GM23338 (cell line): ENCODE data around the gene RIC3. TPM values are rescaled to one million over a fixed set of nuclear protein-coding genes. Genes with fewer than 3 reads are reported as not detected.
A peak's percentile ranks its signal among the peaks of the same experiment; 100 is the strongest.

Experiments
- ATAC-seq: fragments of 200-7000 bp; cut with Tn5 transposase; 3 replicates; pipeline ENCODE4 v1.9.1; 2020
- DNase-seq: peaks from one replicate; pipeline ENCODE4 v3.0.0-alpha.2; 2015; ENCODE audit warnings: low spot score
- H2AFZ ChIP-seq: fragments of 200-600 bp; sonication (generic); 2 replicates; pipeline ENCODE4 v1.8.0; 2016; ENCODE audit warnings: antibody characterized with exemption, mild to moderate bottlenecking, moderate library complexity
- H3F3A ChIP-seq: fragments of 200-600 bp; sonication (generic); replicated peaks from 2 replicates; pipeline ENCODE4 v1.8.0; 2017; ENCODE audit warnings: antibody characterized with exemption, mixed run types, low read depth
- H3K27ac ChIP-seq: fragments of 200-600 bp; sonication (generic); 2 replicates; pipeline ENCODE4 v1.6.1; 2016; ENCODE audit warnings: low read depth
- H3K27me3 ChIP-seq: fragments of 200-600 bp; sonication (generic); 2 replicates; pipeline ENCODE4 v1.8.0; 2016; ENCODE audit warnings: mild to moderate bottlenecking, mixed run types, moderate library complexity; ENCODE audit not compliant: insufficient read depth
- H3K36me3 ChIP-seq: fragments of 200-600 bp; sonication (generic); 2 replicates; pipeline ENCODE4 v1.8.0; 2016; ENCODE audit warnings: mild to moderate bottlenecking; ENCODE audit not compliant: insufficient read depth
- H3K4me1 ChIP-seq: fragments of 200-600 bp; sonication (generic); 2 replicates; pipeline ENCODE4 v1.8.0; 2016; ENCODE audit warnings: mild to moderate bottlenecking, moderate library complexity; ENCODE audit not compliant: insufficient read depth
- H3K4me2 ChIP-seq: fragments of 200-600 bp; sonication (generic); 2 replicates; pipeline ENCODE4 v1.7.1; 2017; ENCODE audit warnings: mixed run types
- H3K4me3 ChIP-seq: fragments of 200-600 bp; sonication (generic); 2 replicates; pipeline ENCODE4 v1.6.1; 2016; ENCODE audit warnings: mixed run types
- H3K79me2 ChIP-seq: fragments of 200-600 bp; sonication (generic); replicated peaks from 2 replicates; pipeline ENCODE4 v1.8.0; 2017; ENCODE audit warnings: mild to moderate bottlenecking; ENCODE audit not compliant: insufficient read depth
- H3K9me2 ChIP-seq: fragments of 200-600 bp; sonication (generic); 2 replicates; pipeline ENCODE4 v1.8.0; 2017; ENCODE audit not compliant: insufficient read depth
- H4K20me1 ChIP-seq: fragments of 200-600 bp; sonication (generic); replicated peaks from 2 replicates; pipeline ENCODE4 v1.8.0; 2017; ENCODE audit warnings: mild to moderate bottlenecking; ENCODE audit not compliant: insufficient read depth
- H3K27ac Mint-ChIP-seq: 2 replicates; pipeline ENCODE4 v1.8.0; 2020; ENCODE audit warnings: inconsistent platforms, mild to moderate bottlenecking, moderate library complexity, mixed read lengths
- H3K27me3 Mint-ChIP-seq: 3 replicates; pipeline ENCODE4 v1.8.0; 2022; ENCODE audit warnings: low read depth, mild to moderate bottlenecking, moderate library complexity, mixed read lengths, inconsistent platforms; ENCODE audit not compliant: insufficient read depth, poor library complexity
- H3K36me3 Mint-ChIP-seq: 3 replicates; pipeline ENCODE4 v1.8.0; 2021; ENCODE audit warnings: low read depth, mild to moderate bottlenecking, inconsistent platforms, moderate library complexity, mixed read lengths
- H3K4me1 Mint-ChIP-seq: 3 replicates; pipeline ENCODE4 v1.8.0; 2020; ENCODE audit warnings: mild to moderate bottlenecking, inconsistent platforms, mixed read lengths
- H3K4me3 Mint-ChIP-seq: 3 replicates; pipeline ENCODE4 v1.8.0; 2021; ENCODE audit warnings: moderate library complexity, mild to moderate bottlenecking, inconsistent platforms, mixed read lengths
- H3K9me3 Mint-ChIP-seq: 3 replicates; pipeline ENCODE4 v1.8.0; 2020; ENCODE audit warnings: moderate library complexity, mild to moderate bottlenecking, inconsistent platforms, mixed read lengths
- EZH2 ChIP-seq: fragments of 200-600 bp; sonication (generic); IDR thresholded peaks from one replicate; pipeline ENCODE4 v1.8.0; 2017; ENCODE audit warnings: antibody characterized with exemption, mild to moderate bottlenecking, low read depth; ENCODE audit not compliant: unreplicated experiment
- EZH2phosphoT487 ChIP-seq: fragments of 200-600 bp; sonication (generic); IDR thresholded peaks from one replicate; pipeline ENCODE4 v1.8.1; 2018; ENCODE audit warnings: antibody characterized with exemption; ENCODE audit not compliant: unreplicated experiment
- JUNB ChIP-seq: IDR thresholded peaks from one replicate; pipeline ENCODE4 v1.6.1; 2016; ENCODE audit warnings: antibody characterized with exemption; ENCODE audit not compliant: unreplicated experiment
- NANOG ChIP-seq: IDR thresholded peaks from 2 replicates; pipeline ENCODE4 v1.6.1; 2016; ENCODE audit warnings: antibody characterized with exemption, borderline replicate concordance
- POLR2AphosphoS5 ChIP-seq: IDR thresholded peaks from 2 replicates; pipeline ENCODE4 v1.6.1; 2016; ENCODE audit warnings: antibody characterized with exemption, low read depth
- STAT1 ChIP-seq: IDR thresholded peaks from one replicate; pipeline ENCODE4 v1.6.1; 2016; ENCODE audit warnings: antibody characterized with exemption; ENCODE audit not compliant: unreplicated experiment
- ZNF114 ChIP-seq: fragments of 250-450 bp; sonication (Bioruptor Pico); IDR thresholded peaks from 2 replicates; pipeline ENCODE4 v1.5.0; 2020; ENCODE audit warnings: mild to moderate bottlenecking, moderate library complexity
- ZNF331 ChIP-seq: fragments of 250-450 bp; sonication (Bioruptor Pico); IDR thresholded peaks from 2 replicates; pipeline ENCODE4 v1.5.0; 2020; ENCODE audit warnings: low read depth, mild to moderate bottlenecking, moderate library complexity
- polyA plus RNA-seq: library from polyadenylated mRNA; unstranded; fragments of >200 nt; fragmentation: Nextera tagmentation; extraction: Ambion mirVana; gene quantifications from 2 replicates; pipeline ENCODE4 v1.2.1, GENCODE V29; 2016
- total RNA-seq: library from RNA; depleted of rRNA; stranded (reverse); fragments of >200 nt; shearing (Covaris generic); gene quantifications from 2 replicates; pipeline ENCODE4 v1.2.3, GENCODE V29; 2014
- TF ChIP-seq, protein P1 (sequence below), 2 experiments: fragments of 200-600 bp in 1 of 2; sonication (generic) in 1 of 2; conservative IDR thresholded peaks; 2 replicates each; pipeline versions ENCODE4 v1.5.1 to v1.6.1; 2016 to 2017; ENCODE audit warnings: antibody characterized with exemption in 2 of 2, low read depth in 2 of 2, mild to moderate bottlenecking in 2 of 2, moderate library complexity in 1 of 2
- TF ChIP-seq, protein P2 (sequence below): IDR thresholded peaks from one replicate; pipeline ENCODE4 v1.6.1; 2018; ENCODE audit warnings: antibody characterized with exemption; ENCODE audit not compliant: unreplicated experiment
- TF ChIP-seq, protein P3 (sequence below): fragments of 250-450 bp; sonication (Bioruptor Pico); IDR thresholded peaks from 2 replicates; pipeline ENCODE4 v1.5.0; 2020; ENCODE audit warnings: mild to moderate bottlenecking, moderate library complexity

RIC3 gene
- total and polyA plus RNA-seq, 2 experiments from 2014 or later, result 17.8 to 21.3 TPM

DNA sequence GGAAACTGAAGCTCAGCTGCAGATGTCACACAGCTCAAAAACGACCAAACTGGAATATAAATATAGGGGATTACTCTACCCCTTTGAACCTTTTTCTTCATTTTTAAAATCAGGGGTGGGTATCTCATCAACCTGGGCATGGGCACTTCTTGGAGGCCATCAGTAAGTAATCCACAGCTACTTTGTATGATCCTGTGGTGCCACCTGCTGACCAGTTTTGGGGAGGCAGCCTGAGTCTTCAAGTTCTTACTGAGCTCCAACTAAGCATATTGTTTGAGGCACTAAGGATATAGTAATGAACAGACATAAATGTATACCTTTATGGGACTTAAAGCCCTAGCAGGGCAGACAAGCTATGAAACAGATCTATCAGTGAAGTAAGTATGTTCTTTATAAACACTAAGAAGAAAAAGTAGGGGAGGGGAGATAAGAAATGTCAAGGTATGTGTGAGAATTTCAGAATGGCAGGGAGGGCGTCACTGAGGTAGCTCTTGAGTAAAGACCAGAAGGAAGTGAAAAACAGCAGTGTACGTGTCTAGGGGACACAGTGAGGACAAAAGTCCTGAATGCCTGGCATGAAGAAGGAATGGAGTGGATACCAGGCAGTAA is 69.4 kb downstream of the RIC3 start:
- DNase-seq, result peak; percentile 82
- Mint-ChIP-seq H3K27me3 (peaks cover 6% of the 10 kb centered on the region), H3K36me3 (peaks cover 29% of the 10 kb centered on the region), H3K4me3 (no peak overlapping the region), H3K27ac (no peak overlapping the region), H3K4me1 (no peaks in the 10 kb centered on the region), H3K9me3 (no peaks in the 10 kb centered on the region)
- Histone ChIP-seq H3K4me3 (no peak overlapping the region), H3K9me2 (no peaks in the 10 kb centered on the region), H4K20me1 (peaks cover 4% of the 10 kb centered on the region; the same call in 1 of the 2 replicates), H3F3A (no peaks in the 10 kb centered on the region), H3K27ac (no peak overlapping the region), H3K36me3 (peaks cover 11% of the 10 kb centered on the region), H3K4me1 (no peaks in the 10 kb centered on the region), H3K79me2 (no peaks in the 10 kb centered on the region), H2AFZ (no peak overlapping the region), H3K4me2 (no peak overlapping the region), H3K27me3 (no peaks in the 10 kb centered on the region)
- TF ChIP-seq, protein P1, sequence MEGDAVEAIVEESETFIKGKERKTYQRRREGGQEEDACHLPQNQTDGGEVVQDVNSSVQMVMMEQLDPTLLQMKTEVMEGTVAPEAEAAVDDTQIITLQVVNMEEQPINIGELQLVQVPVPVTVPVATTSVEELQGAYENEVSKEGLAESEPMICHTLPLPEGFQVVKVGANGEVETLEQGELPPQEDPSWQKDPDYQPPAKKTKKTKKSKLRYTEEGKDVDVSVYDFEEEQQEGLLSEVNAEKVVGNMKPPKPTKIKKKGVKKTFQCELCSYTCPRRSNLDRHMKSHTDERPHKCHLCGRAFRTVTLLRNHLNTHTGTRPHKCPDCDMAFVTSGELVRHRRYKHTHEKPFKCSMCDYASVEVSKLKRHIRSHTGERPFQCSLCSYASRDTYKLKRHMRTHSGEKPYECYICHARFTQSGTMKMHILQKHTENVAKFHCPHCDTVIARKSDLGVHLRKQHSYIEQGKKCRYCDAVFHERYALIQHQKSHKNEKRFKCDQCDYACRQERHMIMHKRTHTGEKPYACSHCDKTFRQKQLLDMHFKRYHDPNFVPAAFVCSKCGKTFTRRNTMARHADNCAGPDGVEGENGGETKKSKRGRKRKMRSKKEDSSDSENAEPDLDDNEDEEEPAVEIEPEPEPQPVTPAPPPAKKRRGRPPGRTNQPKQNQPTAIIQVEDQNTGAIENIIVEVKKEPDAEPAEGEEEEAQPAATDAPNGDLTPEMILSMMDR (conservative IDR thresholded peaks at IDR 0.05; ENCODE audit: low read depth in 2 of 2), result peak; percentile 85 to 89
- TF ChIP-seq NANOG, result no peak
- peak; percentile 84 for ATAC-seq

DNA sequence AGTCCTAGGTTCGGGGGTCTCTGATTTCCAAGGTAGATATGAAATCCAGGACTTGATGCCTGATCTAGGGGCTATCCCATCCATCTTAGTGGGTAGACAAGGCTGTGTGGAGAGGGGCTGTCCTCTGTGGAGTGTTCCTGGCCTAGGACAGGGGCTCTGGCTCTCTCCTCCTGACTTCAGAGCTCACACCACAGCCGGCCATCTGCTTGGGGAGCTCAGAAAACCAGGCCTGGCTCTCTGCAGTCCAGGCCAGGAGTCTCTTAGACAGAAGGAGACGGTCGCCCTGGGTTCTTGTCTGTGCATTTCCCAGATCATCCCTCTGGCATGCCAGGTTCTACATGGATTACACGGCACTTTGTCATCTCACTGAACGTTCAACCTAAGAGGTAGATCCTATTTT is 69.9 kb downstream of the RIC3 start:
- Histone ChIP-seq H3K36me3 (peaks cover 10% of the 10 kb centered on the region), H4K20me1 (peaks cover 4% of the 10 kb centered on the region; the same call in 1 of the 2 replicates), H2AFZ (no peak overlapping the region), H3K27me3 (no peaks in the 10 kb centered on the region), H3K27ac (no peak overlapping the region), H3K79me2 (no peaks in the 10 kb centered on the region), H3F3A (no peaks in the 10 kb centered on the region), H3K4me2 (no peak overlapping the region), H3K4me3 (no peak overlapping the region), H3K4me1 (no peaks in the 10 kb centered on the region), H3K9me2 (no peaks in the 10 kb centered on the region)
- Mint-ChIP-seq H3K4me3 (no peak overlapping the region), H3K9me3 (no peaks in the 10 kb centered on the region), H3K36me3 (peaks cover 30% of the 10 kb centered on the region), H3K27me3 (peaks cover 7% of the 10 kb centered on the region), H3K4me1 (no peaks in the 10 kb centered on the region), H3K27ac (no peak overlapping the region)
- no peak for DNase-seq
- no peak for ATAC-seq
- TF ChIP-seq, protein P2, sequence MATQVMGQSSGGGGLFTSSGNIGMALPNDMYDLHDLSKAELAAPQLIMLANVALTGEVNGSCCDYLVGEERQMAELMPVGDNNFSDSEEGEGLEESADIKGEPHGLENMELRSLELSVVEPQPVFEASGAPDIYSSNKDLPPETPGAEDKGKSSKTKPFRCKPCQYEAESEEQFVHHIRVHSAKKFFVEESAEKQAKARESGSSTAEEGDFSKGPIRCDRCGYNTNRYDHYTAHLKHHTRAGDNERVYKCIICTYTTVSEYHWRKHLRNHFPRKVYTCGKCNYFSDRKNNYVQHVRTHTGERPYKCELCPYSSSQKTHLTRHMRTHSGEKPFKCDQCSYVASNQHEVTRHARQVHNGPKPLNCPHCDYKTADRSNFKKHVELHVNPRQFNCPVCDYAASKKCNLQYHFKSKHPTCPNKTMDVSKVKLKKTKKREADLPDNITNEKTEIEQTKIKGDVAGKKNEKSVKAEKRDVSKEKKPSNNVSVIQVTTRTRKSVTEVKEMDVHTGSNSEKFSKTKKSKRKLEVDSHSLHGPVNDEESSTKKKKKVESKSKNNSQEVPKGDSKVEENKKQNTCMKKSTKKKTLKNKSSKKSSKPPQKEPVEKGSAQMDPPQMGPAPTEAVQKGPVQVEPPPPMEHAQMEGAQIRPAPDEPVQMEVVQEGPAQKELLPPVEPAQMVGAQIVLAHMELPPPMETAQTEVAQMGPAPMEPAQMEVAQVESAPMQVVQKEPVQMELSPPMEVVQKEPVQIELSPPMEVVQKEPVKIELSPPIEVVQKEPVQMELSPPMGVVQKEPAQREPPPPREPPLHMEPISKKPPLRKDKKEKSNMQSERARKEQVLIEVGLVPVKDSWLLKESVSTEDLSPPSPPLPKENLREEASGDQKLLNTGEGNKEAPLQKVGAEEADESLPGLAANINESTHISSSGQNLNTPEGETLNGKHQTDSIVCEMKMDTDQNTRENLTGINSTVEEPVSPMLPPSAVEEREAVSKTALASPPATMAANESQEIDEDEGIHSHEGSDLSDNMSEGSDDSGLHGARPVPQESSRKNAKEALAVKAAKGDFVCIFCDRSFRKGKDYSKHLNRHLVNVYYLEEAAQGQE, result no peak
- no peak for TF ChIP-seq ZNF114 (CRISPR knock-in tag)
- TF ChIP-seq, protein P3, sequence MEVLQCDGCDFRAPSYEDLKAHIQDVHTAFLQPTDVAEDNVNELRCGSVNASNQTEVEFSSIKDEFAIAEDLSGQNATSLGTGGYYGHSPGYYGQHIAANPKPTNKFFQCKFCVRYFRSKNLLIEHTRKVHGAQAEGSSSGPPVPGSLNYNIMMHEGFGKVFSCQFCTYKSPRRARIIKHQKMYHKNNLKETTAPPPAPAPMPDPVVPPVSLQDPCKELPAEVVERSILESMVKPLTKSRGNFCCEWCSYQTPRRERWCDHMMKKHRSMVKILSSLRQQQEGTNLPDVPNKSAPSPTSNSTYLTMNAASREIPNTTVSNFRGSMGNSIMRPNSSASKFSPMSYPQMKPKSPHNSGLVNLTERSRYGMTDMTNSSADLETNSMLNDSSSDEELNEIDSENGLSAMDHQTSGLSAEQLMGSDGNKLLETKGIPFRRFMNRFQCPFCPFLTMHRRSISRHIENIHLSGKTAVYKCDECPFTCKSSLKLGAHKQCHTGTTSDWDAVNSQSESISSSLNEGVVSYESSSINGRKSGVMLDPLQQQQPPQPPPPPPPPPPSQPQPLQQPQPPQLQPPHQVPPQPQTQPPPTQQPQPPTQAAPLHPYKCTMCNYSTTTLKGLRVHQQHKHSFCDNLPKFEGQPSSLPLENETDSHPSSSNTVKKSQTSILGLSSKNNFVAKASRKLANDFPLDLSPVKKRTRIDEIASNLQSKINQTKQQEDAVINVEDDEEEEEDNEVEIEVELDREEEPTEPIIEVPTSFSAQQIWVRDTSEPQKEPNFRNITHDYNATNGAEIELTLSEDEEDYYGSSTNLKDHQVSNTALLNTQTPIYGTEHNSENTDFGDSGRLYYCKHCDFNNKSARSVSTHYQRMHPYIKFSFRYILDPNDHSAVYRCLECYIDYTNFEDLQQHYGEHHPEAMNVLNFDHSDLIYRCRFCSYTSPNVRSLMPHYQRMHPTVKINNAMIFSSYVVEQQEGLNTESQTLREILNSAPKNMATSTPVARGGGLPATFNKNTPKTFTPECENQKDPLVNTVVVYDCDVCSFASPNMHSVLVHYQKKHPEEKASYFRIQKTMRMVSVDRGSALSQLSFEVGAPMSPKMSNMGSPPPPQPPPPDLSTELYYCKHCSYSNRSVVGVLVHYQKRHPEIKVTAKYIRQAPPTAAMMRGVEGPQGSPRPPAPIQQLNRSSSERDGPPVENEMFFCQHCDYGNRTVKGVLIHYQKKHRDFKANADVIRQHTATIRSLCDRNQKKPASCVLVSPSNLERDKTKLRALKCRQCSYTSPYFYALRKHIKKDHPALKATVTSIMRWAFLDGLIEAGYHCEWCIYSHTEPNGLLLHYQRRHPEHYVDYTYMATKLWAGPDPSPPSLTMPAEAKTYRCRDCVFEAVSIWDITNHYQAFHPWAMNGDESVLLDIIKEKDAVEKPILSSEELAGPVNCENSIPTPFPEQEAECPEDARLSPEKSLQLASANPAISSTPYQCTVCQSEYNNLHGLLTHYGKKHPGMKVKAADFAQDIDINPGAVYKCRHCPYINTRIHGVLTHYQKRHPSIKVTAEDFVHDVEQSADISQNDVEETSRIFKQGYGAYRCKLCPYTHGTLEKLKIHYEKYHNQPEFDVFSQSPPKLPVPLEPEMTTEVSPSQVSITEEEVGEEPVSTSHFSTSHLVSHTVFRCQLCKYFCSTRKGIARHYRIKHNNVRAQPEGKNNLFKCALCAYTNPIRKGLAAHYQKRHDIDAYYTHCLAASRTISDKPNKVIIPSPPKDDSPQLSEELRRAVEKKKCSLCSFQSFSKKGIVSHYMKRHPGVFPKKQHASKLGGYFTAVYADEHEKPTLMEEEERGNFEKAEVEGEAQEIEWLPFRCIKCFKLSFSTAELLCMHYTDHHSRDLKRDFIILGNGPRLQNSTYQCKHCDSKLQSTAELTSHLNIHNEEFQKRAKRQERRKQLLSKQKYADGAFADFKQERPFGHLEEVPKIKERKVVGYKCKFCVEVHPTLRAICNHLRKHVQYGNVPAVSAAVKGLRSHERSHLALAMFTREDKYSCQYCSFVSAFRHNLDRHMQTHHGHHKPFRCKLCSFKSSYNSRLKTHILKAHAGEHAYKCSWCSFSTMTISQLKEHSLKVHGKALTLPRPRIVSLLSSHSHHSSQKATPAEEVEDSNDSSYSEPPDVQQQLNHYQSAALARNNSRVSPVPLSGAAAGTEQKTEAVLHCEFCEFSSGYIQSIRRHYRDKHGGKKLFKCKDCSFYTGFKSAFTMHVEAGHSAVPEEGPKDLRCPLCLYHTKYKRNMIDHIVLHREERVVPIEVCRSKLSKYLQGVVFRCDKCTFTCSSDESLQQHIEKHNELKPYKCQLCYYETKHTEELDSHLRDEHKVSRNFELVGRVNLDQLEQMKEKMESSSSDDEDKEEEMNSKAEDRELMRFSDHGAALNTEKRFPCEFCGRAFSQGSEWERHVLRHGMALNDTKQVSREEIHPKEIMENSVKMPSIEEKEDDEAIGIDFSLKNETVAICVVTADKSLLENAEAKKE (CRISPR knock-in tag), result no peak
- TF ChIP-seq JUNB, result no peak
- no peak for TF ChIP-seq EZH2
- no peak for TF ChIP-seq ZNF331
- TF ChIP-seq STAT1, result no peak
- no peak for TF ChIP-seq POLR2AphosphoS5
- TF ChIP-seq EZH2phosphoT487, result no peak
